SH-SY5Y (cell line): ENCODE data around the gene CPZ.

Experiments used
- GATA2 ChIP-seq: IDR thresholded peaks from 2 replicates; pipeline ENCODE4 v1.6.1; 2011; ENCODE audit warnings: mild to moderate bottlenecking, low read depth, low read length
- GATA3 ChIP-seq: IDR thresholded peaks from 2 replicates; pipeline ENCODE4 v1.6.1; 2011; ENCODE audit warnings: low read depth, mild to moderate bottlenecking, low read length, moderate library complexity

DNA sequence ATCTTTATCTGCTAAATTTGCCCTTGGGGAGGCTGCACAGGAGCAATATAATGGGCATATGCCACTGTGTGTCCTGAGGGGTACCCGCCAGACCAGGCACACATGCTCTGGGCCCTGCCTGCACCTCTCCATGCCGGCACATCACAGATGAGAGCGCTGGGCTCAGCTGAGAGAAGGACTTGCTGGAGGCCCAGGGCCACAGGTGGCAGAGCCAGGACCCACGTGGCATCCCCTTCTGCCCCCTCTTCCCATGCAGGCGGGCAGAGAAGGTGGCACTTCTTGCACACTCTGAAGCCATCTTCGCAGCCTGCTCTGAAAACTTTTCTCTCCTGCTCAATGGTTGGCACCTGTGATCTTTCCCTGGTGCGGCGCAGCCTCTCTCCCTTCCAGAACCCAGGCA, 20.1 kb downstream of the CPZ start:
- TF ChIP-seq GATA2 (no peak), GATA3 (no peak)
